Measurements from ENCODE around the gene RAD54L.

The RAD54L gene

GRCh38 chr1:46289976-46290375, 42.4 kb downstream of the RAD54L start:
- TF ChIP-seq, protein P1, sequence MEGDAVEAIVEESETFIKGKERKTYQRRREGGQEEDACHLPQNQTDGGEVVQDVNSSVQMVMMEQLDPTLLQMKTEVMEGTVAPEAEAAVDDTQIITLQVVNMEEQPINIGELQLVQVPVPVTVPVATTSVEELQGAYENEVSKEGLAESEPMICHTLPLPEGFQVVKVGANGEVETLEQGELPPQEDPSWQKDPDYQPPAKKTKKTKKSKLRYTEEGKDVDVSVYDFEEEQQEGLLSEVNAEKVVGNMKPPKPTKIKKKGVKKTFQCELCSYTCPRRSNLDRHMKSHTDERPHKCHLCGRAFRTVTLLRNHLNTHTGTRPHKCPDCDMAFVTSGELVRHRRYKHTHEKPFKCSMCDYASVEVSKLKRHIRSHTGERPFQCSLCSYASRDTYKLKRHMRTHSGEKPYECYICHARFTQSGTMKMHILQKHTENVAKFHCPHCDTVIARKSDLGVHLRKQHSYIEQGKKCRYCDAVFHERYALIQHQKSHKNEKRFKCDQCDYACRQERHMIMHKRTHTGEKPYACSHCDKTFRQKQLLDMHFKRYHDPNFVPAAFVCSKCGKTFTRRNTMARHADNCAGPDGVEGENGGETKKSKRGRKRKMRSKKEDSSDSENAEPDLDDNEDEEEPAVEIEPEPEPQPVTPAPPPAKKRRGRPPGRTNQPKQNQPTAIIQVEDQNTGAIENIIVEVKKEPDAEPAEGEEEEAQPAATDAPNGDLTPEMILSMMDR (IDR thresholded peaks at IDR 0.05; ENCODE audit: low read depth, low read length) = no peak
- H3K4me3 ChIP-seq (ENCODE audit: low read depth, low read length) = no peak overlapping the region

GRCh38 chr1:46295306-46295705, 47.7 kb downstream of the RAD54L start:
- H3K4me3 ChIP-seq (ENCODE audit: low read depth, low read length) = no peak overlapping the region

GRCh38 chr1:46298387-46298786, 50.8 kb downstream of the RAD54L start:
- TF ChIP-seq, protein P1 (IDR thresholded peaks at IDR 0.05; ENCODE audit: low read depth, low read length) = no peak
- no peak overlapping the region for H3K4me3 ChIP-seq (ENCODE audit: low read depth, low read length)

More at GRCh38 chr1:46295306-46295705, 47.7 kb downstream of the RAD54L start:
- TF ChIP-seq, protein P1 (IDR thresholded peaks at IDR 0.05; ENCODE audit: low read depth, low read length) = no peak

GRCh38 chr1:46300673-46301405, 53.3 kb downstream of the RAD54L start:
- TF ChIP-seq, protein P1 (IDR thresholded peaks at IDR 0.05; ENCODE audit: low read depth, low read length) = no peak
- peak overlapping the region; percentile 88 for H3K4me3 ChIP-seq (ENCODE audit: low read depth, low read length)

DNA sequence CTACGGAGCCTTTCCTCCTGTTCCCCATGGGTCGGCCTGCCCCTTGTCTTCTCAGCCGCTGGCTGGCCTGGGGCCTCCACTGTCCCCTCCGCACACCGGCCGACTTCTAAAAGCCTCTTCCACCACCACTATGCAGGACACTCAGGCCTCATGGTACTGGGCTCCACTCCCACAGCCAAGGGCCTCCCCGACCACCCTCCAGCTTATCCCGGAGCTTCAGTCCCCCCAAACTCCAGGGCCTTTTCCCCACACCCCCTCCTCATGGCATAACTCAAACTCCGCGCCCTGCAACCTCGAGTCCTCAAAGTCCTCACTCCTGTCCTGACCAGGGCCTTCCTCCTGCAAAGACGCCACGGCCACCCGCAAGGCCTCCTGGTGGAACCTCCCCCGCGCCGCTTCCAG, 53.8 kb downstream of the RAD54L start:
- TF ChIP-seq, protein P1 (IDR thresholded peaks at IDR 0.05; ENCODE audit: low read depth, low read length) = no peak
- peak overlapping the region; percentile 88 for H3K4me3 ChIP-seq (ENCODE audit: low read depth, low read length)

- TF ChIP-seq, protein P1 (IDR thresholded peaks at IDR 0.05; ENCODE audit: low read depth, low read length) = no peak
- peak overlapping the region; percentile 88 for H3K4me3 ChIP-seq (ENCODE audit: low read depth, low read length)
Observed at GRCh38 chr1:46301808-46302640, 54.5 kb downstream of the RAD54L start.

DNA sequence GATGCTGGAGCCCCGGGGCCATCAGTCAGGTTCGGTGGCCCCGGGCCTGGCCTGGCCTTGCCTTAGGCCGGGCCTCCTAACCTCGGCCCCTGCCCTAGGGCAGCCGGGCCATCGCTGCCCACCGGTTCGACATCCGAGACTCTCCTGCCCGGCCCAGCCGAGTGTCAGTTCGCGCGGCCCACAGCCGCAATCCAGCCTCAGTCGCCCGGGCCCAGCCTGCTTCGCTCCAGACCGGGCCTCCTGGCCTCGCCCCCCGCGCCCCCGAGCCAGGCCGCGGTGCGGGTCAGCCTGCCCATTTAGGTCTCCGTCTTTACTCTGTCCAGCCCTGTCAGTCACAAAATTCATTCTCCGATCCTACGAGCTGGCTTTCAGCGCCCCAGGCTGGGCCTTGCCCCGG, 55.1 kb downstream of the RAD54L start:
- peak overlapping the region; percentile 88 for H3K4me3 ChIP-seq (ENCODE audit: low read depth, low read length)
- TF ChIP-seq, protein P1 (IDR thresholded peaks at IDR 0.05; ENCODE audit: low read depth, low read length) = no peak

Measured in WI38 (cell line).